Psoas muscle (tissue), 8 donors: ENCODE measurements around the gene DZANK1. TPM values are rescaled to one million over a fixed set of nuclear protein-coding genes. Genes with fewer than 3 reads are reported as not detected.

Experiments used
- ATAC-seq, 4 donors: fragments of 200-7000 bp; cut with Tn5 transposase; one replicate each; pipeline ENCODE4 v1.9.1; 2020; ENCODE audit warnings: moderate library complexity in 3 of 4, mild to moderate bottlenecking in 2 of 4
- DNase-seq, 2 donors: peaks; one replicate each; pipeline ENCODE4 v3.0.0-alpha.2; 2020
- H3K27ac ChIP-seq: fragments of 200-600 bp; one replicate; pipeline ENCODE4 v1.8.0; 2022
- H3K27me3 ChIP-seq, 3 donors: fragments of 200-600 bp in 1 of 3; one replicate each; pipeline versions ENCODE4 v1.6.1 to v1.8.0; 2013 to 2022; ENCODE audit warnings: low read length in 2 of 3, mild to moderate bottlenecking in 2 of 3, moderate library complexity in 1 of 3; ENCODE audit not compliant: insufficient read depth in 3 of 3
- H3K36me3 ChIP-seq, 2 donors: fragments of 200-600 bp in 1 of 2; one replicate each; pipeline versions ENCODE4 v1.6.1 to v1.8.0; 2013 to 2022; ENCODE audit warnings: low read depth in 1 of 2, mild to moderate bottlenecking in 1 of 2, moderate library complexity in 1 of 2; ENCODE audit not compliant: insufficient read depth in 1 of 2
- H3K4me1 ChIP-seq: fragments of 200-600 bp; one replicate; pipeline ENCODE4 v1.8.0; 2022
- H3K4me3 ChIP-seq: fragments of 200-600 bp; one replicate; pipeline ENCODE4 v1.8.0; 2022; ENCODE audit warnings: mild to moderate bottlenecking
- H3K9me3 ChIP-seq: fragments of 200-600 bp; one replicate; pipeline ENCODE4 v1.8.0; 2022
- WGBS, 3 donors: extraction: QIAGEN DNeasy Blood & Tissue Kit; methylation state at CpG; one replicate each; pipeline versions ENCODE4 v1.1.6 to v1.1.7; 2013; 5-methylcytosine and 5-hydroxymethylcytosine counted together
- intact Hi-C, 2 donors: fragments of 100-400 bp; cut with DNase I; formaldehyde crosslinking; loops; one replicate each; pipeline versions ENCODE4 v1.11.0 to v1.14.2; 2022
- polyA plus RNA-seq, 3 donors: library from polyadenylated mRNA; stranded (reverse); fragments of 200-250 nt; gene quantifications; one replicate each; pipeline ENCODE4 v1.2.3, GENCODE V29; 2013
- total RNA-seq, 4 donors: library from RNA; stranded (reverse); fragmentation: NEBNext Ultra II Directional in 2 of 4; extraction: Animal tissue kit (Norgen Biotek cat#: 25700) in 2 of 4; gene quantifications; one replicate each; pipeline versions ENCODE4 v1.2.1 to v1.2.4, GENCODE V29; 2021 to 2023
- TF ChIP-seq, protein P1 (sequence below): fragments of 200-600 bp; IDR thresholded peaks from one replicate; pipeline ENCODE4 v1.8.0; 2022; ENCODE audit warnings: antibody characterized with exemption
- donor health status: healthy with polysubstance abuse.
- donor health status: DM: no; HTN: no; CAD: no; lungs with moderate emphysema.
- donor health status: Bipolar disorder and iron deficiency.
- donor health status: healthy.
- donor health status: DM: yes; HTN: yes; CAD: no.
- donor health status: DM: no; HTN: no; CAD: no.
- donor health status: DM: no; HTN: no; CAD: no.
- donor health status: DM: yes; HTN: yes; CAD: no.

Gene DZANK1
- total and polyA plus RNA-seq, 7 donors: 0.25 to 0.96 (median 0.47) TPM

DNA sequence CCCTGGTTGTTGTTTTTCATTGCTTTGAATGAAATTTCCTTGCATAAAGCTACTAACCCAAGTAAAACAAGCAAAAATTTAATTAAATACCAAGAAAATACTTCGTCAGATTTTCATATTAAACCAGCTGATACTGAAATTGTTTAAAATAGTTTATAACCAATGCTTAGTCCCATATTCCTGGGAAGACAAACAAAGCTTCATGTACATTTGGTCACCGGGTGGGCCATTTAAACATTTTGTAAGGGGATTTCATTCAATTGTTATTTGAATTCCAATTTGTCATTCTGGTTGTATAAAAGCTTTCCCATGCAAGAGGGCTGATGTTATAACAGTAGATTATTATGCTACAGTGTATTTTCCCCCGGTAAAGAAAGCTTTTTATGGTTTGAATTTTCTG, 30.8 kb upstream of the DZANK1 start:
- no peak for ATAC-seq
- Histone ChIP-seq H3K4me3 (peak overlapping the region; percentile 90), H3K27ac (peak overlapping the region; percentile 61)

DNA sequence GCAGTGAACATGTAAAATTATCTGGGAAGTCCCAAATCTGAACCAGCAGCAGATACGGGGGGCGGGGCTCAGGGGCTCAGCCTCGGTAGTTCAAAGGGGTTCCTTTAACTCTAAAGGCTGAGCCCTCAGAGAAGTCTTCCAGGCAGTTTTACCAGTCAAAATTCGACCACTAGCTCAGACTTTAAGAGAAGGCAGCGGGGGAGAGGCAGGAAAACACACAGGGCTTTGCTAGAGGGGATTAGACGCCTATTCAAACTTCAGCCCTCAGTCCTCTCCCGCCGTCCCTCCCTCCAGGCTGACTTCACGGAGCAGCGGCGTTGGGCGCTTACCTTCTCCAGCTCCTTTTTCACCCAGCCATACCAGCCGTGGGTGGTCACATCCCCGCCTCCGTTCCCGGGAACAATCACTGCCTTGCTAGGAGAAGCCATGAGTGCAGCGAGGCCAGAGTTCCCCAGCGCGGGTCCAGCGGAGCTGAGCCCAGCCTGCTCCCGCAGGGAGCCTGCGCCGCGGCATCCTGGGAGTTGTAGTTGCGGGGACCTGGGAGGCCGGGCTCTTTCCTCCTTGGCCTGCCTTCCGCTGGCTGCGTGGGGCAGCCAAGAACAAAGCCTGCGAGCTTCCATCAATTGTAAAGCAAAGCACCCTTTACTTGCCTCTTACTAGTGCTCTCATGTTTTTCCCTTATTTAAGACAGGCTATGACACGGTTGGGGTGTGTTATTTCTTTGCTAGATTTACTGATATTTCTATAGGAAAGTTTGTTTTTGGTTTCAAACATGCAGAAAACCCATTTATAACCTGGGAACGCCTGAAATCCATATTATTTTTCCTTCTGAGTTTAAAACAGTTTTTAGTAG, 30.1 kb upstream of the DZANK1 start, which contains the start of gene RBBP9:
Gene RBBP9 (minus strand): TSS at position 486 of the 853 bp plus-strand sequence. CDS start 58 bp downstream, at position 428.
- Histone ChIP-seq H3K9me3 (no peaks in the 10 kb centered on the region), H3K36me3 (peaks cover 0 to 16% of the 10 kb centered on the region in 2 donors), H3K27me3 (no peaks in the 10 kb centered on the region), H3K4me1 (peaks cover 14% of the 10 kb centered on the region), H3K4me3 (peak within 1 kb of the TSS; percentile 90), H3K27ac (peak within 1 kb of the TSS; percentile 61)
- intact Hi-C loops: no loop called here
- TF ChIP-seq, protein P1, sequence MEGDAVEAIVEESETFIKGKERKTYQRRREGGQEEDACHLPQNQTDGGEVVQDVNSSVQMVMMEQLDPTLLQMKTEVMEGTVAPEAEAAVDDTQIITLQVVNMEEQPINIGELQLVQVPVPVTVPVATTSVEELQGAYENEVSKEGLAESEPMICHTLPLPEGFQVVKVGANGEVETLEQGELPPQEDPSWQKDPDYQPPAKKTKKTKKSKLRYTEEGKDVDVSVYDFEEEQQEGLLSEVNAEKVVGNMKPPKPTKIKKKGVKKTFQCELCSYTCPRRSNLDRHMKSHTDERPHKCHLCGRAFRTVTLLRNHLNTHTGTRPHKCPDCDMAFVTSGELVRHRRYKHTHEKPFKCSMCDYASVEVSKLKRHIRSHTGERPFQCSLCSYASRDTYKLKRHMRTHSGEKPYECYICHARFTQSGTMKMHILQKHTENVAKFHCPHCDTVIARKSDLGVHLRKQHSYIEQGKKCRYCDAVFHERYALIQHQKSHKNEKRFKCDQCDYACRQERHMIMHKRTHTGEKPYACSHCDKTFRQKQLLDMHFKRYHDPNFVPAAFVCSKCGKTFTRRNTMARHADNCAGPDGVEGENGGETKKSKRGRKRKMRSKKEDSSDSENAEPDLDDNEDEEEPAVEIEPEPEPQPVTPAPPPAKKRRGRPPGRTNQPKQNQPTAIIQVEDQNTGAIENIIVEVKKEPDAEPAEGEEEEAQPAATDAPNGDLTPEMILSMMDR: no peak
- peak; percentile 87 to 92 for DNase-seq
- WGBS, 3 donors: 1 to 3% (median 2%) methylated on average over 31 of the region's 31 CpGs
- ATAC-seq: peak; percentile 97 to 100 (median 100)

More for the DNA sequence above, 30.8 kb upstream of the DZANK1 start:
- H3K4me1 ChIP-seq: peaks cover 14% of the 10 kb centered on the region
- H3K36me3 ChIP-seq: peaks cover 0 to 11% of the 10 kb centered on the region in 2 donors
- no peak for DNase-seq
- WGBS, 3 donors: 91 to 95% (median 92%) methylated on average over 3 of the region's 3 CpGs
- no peaks in the 10 kb centered on the region for H3K27me3 ChIP-seq
- intact Hi-C loops: no loop called here
- TF ChIP-seq, protein P1: no peak
- H3K9me3 ChIP-seq: no peaks in the 10 kb centered on the region

DNA sequence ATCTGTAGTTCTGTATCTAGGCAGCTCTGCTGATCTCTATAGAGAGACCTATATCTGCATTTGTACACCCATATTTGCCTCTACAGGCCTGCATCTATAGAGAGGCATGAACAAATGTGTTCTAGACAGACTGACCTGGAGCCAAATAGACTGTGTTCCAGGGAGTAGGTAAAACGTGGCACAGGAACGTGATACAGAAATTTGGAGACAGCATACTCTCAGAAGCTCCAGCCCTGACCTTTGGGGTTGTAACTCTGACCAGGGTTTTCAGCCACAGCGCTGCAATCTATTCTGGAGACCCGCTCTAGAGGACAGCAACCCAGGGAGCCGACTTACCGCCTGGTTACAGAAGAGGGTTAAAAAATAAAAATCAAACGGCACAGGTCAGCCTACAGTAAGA, 29.2 kb upstream of the DZANK1 start:
- H3K27me3 ChIP-seq: no peaks in the 10 kb centered on the region
- peaks cover 0 to 24% of the 10 kb centered on the region in 2 donors for H3K36me3 ChIP-seq
- DNase-seq (no peak), ATAC-seq (no peak)
- peak overlapping the region; percentile 90 for H3K4me3 ChIP-seq
- 11 to 14% (median 12%) methylated on average over 7 of the region's 7 CpGs for WGBS, 3 donors
- no peaks in the 10 kb centered on the region for H3K9me3 ChIP-seq
- no peak overlapping the region for H3K27ac ChIP-seq
- peaks cover 14% of the 10 kb centered on the region for H3K4me1 ChIP-seq
- intact Hi-C loops: no loop called here
- TF ChIP-seq, protein P1: no peak

DNA sequence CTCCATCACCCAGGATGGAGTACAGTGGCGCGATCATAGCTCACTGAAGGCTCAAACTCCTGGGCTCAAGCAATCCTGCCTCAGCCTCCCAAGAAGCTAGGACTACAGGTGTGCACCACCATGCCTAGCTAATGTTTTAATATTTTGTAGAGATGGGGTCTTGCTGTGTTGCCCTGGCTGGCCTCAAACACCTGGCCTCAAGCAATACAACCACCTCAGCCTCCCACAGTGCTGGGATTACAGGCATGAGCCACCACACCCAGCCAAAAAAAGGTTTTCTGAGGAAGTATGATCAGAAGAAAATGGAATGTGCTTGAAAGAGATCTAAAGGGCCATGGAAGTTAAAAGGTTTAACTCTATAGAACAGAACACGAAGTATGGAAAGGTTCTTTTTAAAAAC, 21.5 kb upstream of the DZANK1 start:
- Histone ChIP-seq H3K36me3 (peaks cover 0 to 89% of the 10 kb centered on the region in 2 donors), H3K27ac (no peak overlapping the region), H3K4me1 (no peaks in the 10 kb centered on the region), H3K27me3 (no peaks in the 10 kb centered on the region), H3K4me3 (no peak overlapping the region), H3K9me3 (no peaks in the 10 kb centered on the region)
- ATAC-seq: no peak
- intact Hi-C loops: no loop called here
- no peak for DNase-seq
- TF ChIP-seq, protein P1: no peak
- 99 to 100% (median 99%) methylated on average over 3 of the region's 3 CpGs for WGBS, 3 donors
